Activated T-helper 1 cell treated with Interleukin-2 at 50 U/mL for 16 hours (primary cell): ENCODE data around the gene GRM7.

ENCODE experiments used
- DNase-seq: peaks from one replicate; pipeline ENCODE4 v3.0.0-alpha.2; 2020; ENCODE audit warnings: low read depth

The GRM7 gene

GRCh38 chr3:7400360-7400759 lies 539.4 kb downstream of the GRM7 start:
- DNase-seq: no peak

- DNase-seq: no peak
Measured at GRCh38 chr3:7401418-7401817, 540.5 kb downstream of the GRM7 start.

- no peak for DNase-seq
Measured at GRCh38 chr3:7407107-7407506, 546.2 kb downstream of the GRM7 start.

GRCh38 chr3:7410782-7411181 lies 549.9 kb downstream of the GRM7 start:
- DNase-seq: no peak

GRCh38 chr3:7421065-7421464 lies 560.1 kb downstream of the GRM7 start:
- no peak for DNase-seq

- DNase-seq: no peak
Measured at GRCh38 chr3:7423036-7423435, 562.1 kb downstream of the GRM7 start.

- DNase-seq: no peak
Measured at GRCh38 chr3:7423995-7424394, 563.1 kb downstream of the GRM7 start.

GRCh38 chr3:7428206-7428718 lies 567.3 kb downstream of the GRM7 start:
- no peak for DNase-seq

GRCh38 chr3:7432610-7433009 lies 571.7 kb downstream of the GRM7 start:
- DNase-seq: no peak

- no peak for DNase-seq
Measured at GRCh38 chr3:7433073-7433472, 572.2 kb downstream of the GRM7 start.

- DNase-seq: no peak
Measured at GRCh38 chr3:7436542-7436941, 575.6 kb downstream of the GRM7 start.

GRCh38 chr3:7437231-7437630 lies 576.3 kb downstream of the GRM7 start:
- no peak for DNase-seq

GRCh38 chr3:7439101-7439680 lies 578.3 kb downstream of the GRM7 start:
- no peak for DNase-seq

- no peak for DNase-seq
Measured at GRCh38 chr3:7444886-7445285, 584.0 kb downstream of the GRM7 start.

- no peak for DNase-seq
Measured at GRCh38 chr3:7445331-7445730, 584.4 kb downstream of the GRM7 start.

- DNase-seq: no peak
Measured at GRCh38 chr3:7447197-7447769, 586.4 kb downstream of the GRM7 start.

- DNase-seq: no peak
Measured at GRCh38 chr3:7456386-7456785, 595.5 kb downstream of the GRM7 start.

GRCh38 chr3:7461202-7461825 lies 600.4 kb downstream of the GRM7 start:
- DNase-seq: no peak

GRCh38 chr3:7469866-7470265 lies 609.0 kb downstream of the GRM7 start:
- DNase-seq: no peak

- DNase-seq: no peak
Measured at GRCh38 chr3:7484636-7485035, 623.7 kb downstream of the GRM7 start.

- no peak for DNase-seq
Measured at GRCh38 chr3:7487763-7488162, 626.8 kb downstream of the GRM7 start.

GRCh38 chr3:7489417-7489816 lies 628.5 kb downstream of the GRM7 start:
- DNase-seq: no peak

- DNase-seq: no peak
Measured at GRCh38 chr3:7498715-7499114, 637.8 kb downstream of the GRM7 start.

GRCh38 chr3:7503431-7503830 lies 642.5 kb downstream of the GRM7 start:
- DNase-seq: no peak
